Glomerular visceral epithelial cell (primary cell): Measurements from ENCODE around the gene TSPEAR.

Experiments used
- DNase-seq: peaks from one replicate; pipeline ENCODE4 v3.0.0-alpha.2; 2016; ENCODE audit errors: extremely low spot score

TSPEAR gene

DNA sequence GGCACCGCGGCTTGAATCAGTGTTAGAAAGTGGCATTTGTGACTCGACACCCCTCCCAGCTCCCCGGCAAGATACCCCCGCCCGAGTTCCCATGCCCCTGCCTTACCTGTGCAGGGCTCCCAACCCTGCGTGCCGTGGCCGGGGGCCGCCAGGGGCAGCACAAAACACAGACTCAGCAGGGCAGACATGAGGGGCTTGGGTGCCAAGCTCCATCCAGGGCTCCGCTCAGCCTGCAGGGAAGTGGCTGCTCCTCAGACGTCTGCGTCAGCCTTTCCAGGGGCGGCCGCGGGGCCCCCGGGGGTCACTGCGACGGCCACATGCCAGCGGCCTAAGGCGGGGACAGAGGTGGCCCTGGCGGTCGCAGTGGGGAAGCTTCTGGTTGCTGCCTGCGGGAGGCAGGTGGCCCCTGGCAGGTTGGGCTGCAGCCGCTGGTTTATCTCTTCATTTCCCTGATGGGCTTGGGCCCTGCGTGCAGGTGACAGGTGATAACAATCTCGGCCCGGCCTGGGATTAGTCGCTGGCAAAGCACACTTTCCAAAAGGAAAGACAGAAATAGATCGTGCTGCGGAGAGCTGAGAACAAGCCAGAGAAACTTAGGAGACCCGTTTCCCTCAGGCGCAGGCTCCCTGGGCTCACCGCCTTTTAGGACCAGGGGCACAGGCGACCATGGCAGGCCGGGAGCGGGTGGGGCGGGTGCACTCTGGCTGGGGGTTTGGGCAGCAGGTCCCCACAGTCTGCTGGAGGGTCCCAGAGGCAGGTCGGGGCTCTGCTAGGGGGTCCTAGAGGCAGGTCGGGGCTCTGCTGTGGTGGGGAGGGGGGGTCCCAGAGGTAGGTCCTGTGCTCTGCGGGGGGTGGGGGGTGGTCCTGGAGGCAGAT, at the start of gene TSPEAR:
TSPEAR (minus strand) TSS at position 246 of the 876 bp plus-strand sequence; CDS start at position 188, 58 bp downstream.
- no peak for DNase-seq

DNA sequence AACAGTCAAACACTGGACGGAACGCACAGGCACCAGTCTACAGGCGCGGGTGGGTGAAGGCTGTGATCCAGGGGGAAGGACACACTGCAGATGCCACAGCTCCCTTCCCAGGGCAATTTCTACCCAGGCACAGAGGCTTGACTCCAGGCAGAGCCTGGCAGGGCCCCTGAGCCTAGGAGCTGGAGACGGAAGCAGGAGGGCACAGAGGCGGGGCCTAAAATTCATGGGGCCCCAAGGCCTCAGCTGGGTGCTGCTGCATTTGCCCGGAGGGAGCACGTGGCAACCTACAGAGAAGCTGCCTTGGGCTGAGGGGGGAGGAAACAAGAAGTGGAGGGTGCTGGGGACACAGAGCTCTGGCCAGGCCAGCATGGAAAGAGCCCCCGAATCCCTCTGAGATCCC, 49.0 kb upstream of the TSPEAR start:
- no peak for DNase-seq

DNA sequence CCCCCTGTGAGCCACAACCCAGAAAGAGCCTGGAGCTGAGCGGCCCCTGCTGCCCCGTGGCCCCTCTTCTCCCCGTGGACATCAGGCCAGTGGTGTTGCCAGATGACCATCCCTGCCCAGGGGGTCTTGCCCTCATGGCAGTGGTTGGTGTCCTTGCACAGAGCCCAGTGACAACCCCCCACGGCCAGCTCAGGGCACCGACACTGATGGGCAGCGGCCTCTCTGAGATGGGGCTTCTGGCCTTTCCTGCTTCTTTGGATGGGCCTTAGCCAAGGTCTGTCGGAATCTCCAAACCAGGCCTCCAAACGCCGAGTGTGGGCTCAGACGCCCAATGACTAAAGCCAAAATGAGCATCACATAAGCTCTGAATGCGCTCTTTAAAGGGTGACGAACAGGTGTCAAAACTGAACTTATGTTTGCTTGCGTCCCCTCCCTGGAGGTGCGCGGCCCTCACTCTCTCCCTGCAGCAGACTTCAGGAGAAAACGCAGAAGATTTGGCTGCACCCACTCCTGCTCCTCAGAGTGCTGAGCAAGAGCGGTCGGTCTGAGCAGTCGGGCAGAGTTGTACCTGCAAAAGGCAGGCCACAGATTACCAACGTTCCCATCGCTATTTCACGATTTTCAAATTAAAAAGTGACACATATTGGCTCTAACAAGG, 48.4 kb upstream of the TSPEAR start:
- DNase-seq = no peak

DNA sequence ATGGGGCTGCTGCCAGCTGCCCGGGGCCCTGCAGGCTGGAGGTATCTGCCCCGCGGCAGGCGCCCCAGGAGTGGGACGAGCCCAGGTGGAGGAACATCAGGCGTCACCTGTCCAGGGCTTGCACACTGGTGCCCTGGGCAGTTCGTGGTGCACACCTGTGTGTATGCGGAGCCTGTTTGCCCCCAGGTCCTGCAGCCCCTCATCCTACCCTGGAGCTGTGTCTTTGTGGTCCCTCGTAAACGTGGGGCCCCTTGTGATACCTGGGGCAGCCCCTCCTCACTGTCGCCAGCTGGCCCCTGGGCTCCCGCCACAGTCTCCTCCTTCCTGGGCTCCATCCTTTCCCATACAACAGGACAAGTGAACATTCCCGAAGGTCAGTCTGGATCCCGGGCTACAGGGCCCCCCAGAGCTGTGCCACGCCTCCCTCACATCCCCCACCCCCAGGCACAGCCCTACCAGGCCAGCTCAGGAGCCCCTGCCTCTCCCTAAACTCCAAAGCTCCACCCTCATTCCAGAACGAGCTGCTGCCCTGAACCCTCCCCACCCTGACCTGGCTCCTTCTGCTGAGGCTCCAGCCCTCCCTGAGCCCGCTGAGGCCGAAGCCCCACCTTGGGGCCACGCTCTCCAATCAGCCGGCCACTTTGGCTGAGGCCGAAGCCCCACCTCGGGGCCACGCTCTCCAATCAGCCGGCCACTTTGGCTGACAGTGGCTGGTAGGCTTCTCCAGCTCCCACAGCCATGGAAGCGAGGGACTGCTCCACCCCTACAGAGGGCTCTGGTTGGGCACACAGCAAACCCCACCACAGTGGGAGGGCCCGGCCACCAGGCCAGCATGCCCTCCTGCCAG, 47.6 kb upstream of the TSPEAR start:
- DNase-seq = no peak

DNA sequence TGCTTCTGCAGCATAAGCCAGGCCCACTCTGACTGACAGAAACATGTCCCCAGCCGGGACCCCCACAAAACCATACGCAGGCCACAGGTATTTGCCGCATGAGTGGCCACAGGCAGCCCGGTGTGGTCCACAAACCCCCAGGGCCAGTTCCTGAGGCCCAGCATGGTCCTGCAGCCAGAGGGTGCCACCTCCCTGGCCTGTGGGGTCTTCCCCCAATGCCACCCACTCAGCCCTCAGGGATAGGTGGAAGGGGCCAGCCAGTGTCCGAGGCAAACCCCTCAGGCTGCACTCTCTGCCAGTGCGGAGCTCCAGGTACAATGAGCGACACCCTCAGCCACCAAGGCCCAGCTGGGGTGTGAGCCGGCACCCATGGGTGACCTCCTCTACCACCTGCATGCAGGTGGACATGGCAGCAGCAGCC, 46.8 kb upstream of the TSPEAR start:
- DNase-seq = no peak

DNA sequence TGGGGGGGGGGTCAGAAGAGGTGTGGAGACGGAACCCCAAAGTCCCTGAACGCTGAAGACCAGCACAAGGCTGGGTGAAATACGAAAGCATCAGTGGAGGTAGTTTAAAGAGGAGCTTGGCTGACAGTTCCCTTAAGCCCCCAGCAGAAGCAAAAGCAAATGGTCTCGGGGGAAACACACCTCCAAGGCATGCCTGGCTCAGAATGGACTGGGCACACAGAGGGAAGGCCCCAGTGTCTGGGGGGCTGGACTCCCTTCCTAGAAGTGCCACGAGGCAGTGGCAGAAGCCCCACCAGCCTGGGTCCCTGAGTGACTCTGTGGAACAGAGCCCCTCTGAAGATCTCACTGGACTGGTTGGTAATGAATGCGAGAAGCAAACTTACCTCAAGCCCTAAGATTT, 46.4 kb upstream of the TSPEAR start:
- DNase-seq = no peak

DNA sequence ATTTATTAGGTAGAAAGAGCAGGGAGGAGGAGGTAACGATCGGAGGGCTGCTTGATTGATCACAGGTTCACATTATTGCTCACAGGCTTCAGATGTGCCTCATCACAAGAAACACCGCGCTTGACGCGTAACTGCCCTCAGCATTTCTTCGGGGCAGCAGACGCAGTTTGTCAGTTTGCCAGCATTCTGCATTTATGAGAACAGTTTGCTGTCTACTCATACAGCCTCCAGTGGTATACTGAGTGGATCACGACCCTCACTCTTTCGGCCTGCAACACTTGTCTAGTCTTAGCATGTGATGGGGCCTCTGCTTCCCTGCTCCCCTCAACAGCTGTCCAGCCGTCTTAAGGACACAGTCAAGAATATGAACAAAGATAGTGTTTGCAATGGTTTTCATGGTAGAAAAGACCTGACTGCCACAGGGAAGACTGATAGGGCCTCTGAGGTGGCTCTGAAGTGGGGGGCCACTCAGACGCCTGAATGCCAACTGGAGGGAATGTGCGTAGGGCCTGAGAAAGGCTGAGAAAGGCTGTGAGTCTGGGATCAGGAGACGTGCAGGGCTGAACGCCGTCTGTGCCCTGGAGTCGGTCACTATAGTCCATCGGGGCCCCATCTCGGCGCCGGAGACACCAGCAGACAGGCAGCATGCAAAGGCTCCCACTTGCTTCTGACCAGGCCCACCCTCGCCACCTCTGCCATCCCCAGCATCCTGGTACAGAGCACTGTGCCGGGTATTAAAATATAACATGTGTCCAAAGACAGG, 45.2 kb upstream of the TSPEAR start:
- no peak for DNase-seq

DNA sequence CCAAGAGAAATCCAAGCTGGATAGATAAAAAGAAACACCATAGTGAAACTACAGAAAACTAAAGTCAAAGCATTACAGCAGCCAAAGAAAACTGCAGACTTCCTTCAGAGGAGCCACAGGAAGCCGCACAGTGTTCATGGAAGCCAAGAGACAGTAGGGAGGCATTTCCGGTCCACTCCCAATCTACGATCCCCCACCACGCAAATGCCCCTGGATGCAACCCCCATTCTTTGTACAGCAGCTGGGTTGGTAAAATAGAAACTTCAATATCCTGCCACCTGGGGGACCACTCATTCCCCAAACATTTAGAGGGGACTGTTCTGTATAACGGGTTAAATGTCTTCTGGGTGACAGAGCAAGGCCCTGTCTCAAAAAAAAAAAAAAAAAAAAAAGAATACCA, 43.9 kb upstream of the TSPEAR start:
- DNase-seq = no peak

DNA sequence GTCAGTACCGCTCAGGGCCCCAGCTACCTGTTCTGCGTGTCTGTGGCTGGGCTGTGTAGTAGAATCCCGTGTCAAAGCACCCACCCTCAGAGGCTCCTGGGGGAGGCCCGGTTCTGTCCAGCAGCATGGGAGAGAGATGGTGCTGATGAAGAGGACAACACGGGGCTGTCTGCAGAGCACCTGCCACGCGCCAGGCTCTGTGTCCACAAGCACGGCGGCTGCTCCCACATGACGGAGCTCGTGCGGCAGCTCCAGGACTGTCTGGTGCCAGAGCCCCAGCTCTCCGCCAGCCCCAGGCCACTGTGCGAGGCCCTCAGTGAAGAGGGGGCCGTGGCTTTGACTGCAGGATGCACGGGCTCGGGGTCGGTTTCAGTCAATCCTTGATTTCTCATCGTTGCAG, 42.0 kb upstream of the TSPEAR start:
- DNase-seq = no peak

DNA sequence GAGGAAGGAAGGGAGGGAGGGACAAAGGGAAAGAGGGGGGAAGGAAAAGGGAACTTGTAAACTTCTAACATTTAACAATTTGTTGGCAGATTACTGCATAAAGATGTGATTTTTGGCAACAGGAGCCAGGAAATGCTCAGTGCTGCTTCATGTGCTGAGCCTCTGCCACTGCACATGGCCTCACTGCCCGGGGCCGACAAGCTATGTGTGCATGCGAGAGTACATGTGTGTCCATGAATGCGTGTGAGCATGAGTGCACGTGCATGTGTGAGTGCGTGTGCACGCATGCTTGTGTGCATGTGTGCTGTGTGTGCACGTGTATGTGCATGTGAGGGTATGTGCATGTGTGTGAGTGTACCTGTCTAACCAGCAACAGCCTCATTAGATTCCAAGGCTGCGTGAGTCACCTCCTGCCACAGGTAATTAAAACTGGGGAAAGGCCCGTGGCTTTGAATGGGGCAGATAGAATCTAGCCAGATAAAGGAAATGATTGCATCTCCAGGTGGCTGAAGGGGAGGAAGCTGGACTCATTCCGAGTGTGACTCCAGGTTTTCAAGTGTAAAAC, 41.4 kb upstream of the TSPEAR start:
- no peak for DNase-seq

DNA sequence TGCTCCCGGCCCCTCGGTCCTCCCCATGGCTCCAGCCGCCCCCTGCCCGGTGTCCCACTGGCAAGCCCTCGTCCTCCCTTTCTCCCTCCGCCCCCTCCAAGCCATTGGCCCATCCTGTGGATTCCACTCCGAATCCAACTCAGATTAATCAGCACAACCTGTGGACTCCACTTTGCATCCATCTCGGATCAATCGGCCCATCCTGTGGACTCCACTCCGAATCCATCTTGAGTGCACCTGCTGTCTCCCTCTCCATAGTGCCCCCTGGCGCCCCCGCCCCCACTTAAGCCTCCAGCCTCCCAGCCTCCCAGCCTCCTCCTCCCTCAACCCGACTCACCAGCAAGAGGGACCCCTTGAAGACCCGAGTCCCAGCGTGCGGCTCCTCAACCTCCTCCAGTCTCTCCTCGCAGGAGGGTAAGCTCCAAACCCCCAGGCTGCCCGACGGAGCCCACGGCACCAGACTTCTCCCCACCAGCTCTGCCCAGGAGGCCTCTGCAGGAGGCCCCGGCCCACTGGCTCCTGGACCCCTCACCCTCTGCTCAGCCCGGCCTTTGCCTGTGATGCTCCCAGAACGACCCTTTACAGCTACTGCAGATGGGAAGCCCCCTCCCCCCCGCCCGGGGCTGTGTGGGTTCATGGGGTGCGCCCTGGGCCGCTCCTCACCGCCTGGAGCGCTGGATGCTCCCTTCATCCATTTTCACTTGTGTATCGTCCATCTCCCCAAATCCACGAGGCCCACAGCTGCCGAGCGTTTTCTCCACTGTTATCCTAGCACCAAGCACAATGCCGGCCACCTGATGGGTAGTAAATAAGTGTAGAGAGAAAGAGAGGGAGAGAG, 40.6 kb upstream of the TSPEAR start:
- no peak for DNase-seq

DNA sequence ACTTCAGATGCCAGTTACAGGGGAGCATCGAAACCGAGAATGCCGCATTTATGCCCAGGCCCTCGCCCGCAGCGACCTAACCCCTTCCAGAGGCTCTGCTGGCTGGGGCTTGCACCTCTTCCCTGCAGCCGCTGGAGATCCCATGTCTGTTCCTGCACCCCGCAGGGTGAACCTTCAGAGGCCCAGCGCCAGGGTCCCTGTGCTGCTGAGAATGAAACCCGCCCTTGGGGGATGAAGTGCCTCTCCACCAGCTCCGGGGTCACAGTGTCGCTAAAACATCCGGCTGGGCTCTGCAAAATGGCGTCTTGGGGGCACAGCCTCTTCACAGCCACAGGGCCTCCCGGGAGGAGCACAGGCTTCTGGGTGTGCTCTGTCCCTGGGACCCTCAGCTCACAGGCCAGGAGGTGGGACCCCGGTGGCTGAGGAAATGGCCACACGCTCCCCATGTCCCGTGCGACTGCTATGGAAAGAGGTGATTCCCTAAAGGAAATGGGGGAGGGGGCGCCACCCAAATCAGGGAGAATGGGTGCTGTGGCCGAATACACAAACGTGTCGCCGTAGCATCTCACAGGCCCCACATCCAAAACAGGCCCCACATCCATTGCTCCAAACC, 39.9 kb upstream of the TSPEAR start:
- no peak for DNase-seq

DNA sequence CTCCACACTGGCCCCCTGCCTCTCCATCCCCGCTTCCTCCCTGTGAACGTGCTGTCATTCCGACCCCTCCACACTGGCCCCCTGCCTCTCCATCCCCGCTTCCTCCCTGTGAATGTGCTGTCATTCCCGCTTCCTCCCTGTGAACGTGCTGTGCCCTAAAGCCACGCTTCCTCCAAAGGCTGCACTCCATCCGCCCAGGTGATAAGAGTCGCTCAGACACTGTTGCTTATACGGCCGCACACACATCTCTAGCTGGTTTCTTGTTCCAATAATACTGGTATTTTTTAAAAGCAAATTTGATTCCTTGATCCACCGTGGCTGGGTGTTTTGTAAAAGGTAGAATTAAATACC, 39.3 kb upstream of the TSPEAR start:
- no peak for DNase-seq

DNA sequence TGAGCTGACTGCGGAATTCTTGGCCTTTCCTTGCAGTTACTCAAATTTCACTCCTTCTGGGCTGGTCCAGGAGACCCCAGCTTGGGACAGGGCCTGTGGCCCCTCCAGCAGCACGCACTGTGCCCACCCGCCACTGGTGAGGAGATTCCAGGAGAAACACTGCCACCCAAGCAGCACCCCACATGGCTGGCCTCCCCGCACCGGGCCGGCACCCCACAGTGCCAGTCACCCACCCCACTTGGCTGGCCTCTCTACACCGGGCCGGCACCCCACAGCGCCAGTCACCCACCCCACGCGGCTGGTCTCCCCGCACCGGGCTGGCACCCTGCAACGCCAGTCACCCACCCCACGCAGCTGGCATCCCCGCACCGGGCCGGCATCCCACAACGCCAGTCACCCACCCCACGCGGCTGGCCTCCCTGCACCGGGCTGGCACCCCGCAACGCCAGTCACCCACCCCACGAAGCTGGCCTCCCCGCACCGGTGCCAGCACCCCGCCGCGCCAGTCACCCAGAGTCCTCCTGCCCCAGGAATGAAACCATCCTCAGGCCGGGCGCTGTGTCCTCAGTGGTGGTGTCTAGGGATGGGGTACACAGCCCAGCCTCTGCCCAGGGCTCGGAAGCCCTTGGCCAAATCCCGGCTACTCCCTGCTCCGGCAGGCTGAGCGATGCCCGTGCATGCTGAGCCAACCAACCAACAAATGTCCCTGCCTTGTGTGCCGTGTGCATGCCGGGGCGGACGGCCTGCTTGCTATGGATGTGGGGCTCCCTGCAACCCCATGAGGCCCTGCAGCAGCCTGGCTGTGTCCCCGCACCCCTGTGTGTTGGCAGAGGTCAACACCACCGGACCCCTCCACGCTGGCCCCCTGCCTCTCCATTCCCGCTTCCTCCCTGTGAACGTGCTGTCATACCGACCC, 38.6 kb upstream of the TSPEAR start:
- no peak for DNase-seq

DNA sequence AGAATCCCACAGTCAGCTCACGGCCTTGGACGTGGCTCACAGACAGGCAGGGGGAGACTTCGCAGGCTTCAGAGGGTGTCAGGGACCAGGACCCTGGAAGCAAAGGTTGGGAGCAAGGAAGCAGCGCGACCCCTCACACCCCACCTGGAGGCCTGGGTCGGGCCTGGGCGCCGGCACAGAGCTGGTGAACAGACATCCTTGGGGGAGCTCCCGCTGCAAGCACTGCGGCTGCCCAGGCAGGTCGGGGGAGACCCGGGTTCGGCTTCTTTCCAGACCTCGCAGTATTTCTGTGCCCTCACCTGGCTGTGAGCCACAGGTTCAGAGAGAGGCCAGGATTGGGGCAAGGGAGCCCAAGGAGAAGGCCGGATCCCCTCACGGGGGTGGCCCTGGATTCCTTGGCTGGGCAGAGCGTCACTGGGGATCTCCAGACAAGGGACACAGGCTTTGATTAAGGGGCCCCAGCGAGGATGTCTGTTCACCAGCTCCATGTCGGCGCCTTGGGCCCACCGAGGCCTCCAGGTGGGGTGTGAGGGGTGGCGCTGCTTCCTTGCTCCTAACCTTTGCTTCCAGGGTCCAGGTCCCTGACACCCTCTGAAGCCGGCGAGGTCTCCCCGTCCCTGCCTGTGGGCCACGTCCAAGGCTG, 37.9 kb upstream of the TSPEAR start:
- no peak for DNase-seq

DNA sequence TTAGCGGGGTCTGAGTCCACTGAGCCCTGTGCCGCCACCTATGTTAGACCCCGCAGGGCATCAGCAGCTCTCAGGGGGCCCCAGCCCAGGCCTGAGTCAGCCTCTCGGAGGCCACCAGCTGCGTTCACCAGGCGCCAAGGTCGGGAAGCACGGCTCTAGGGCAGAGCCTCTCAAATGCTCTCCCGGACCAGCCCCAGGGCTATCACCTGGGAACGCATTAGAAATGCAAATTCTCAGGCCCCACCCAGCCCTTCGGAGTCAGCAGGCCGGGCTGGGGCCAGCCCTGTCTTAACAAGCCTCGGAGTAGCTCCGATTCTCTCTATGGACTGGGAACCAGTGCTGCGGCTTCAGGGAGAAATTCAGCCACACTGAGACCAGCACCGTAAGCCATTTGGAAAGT, 37.2 kb upstream of the TSPEAR start:
- no peak for DNase-seq

DNA sequence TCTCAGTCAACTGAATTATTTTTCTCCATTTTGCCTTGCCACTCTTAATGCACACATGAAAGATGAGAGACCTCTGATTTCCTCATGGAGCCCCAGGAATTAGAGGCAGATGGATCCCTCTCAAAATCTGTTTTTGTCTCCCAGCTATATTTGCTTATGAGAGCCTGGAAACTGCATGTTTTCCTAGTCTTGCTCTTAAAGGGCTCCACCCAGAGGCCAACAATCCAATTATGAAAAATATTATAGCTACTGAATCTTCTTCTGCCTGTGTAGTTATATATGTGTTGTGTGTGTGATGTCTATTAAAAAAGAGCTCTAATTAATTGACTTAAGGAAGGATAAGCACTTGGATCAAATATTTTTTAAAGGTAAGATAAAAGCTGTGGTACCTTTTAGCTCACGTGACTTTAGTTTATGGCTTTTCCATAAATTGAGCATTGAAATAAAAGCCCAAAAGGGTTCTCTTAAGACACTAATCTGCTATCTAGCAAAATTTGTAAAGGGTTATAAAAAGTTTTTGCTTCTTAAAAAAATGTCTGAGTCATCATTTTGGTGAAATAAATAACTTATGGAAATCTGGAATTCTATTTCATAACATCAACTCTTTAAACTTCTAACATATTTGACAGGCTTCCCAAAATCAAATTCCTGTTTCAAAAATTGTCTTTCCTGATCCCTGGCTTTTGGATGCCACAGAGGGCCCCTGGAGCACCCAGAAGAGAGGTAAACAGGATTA, 31.2 kb upstream of the TSPEAR start:
- DNase-seq = no peak

DNA sequence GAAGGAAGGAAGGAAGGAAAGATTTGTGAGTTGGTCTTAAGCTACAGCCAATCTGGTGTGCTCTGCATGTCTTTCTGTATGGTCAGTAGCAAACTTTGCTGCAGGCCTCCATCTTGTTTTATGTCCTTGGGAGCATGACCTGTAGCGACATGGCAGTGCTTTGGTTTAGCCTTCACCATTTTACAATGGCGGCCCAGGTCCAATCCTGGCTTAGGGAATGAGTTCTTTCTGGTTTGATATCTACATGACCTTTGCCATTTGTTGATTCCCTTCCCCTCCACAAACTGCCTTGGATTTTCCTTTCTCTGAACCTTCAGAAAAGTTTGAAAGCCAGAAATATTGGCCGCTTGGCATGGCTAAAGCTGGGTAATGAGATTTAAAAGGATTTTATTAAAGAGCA, 30.5 kb upstream of the TSPEAR start:
- no peak for DNase-seq
